ENCODE data around the gene CCDC33. TPM values are rescaled to one million over a fixed set of nuclear protein-coding genes. Genes with fewer than 3 reads are reported as not detected.

The CCDC33 gene
- total RNA-seq, 1 experiment from 2014 or later = 0.15 TPM

- no TSS peak for BruUV-seq (replicated peaks)
- Histone ChIP-seq H4K20me1 (ENCODE audit: insufficient read depth) (no peaks in the 10 kb centered on the region), H3K9me2 (ENCODE audit: insufficient read depth) (no peaks in the 10 kb centered on the region), H3K4me2 (ENCODE audit: low read length) (no peak overlapping the region), H3K36me3 (ENCODE audit: control insufficient read depth in 1 of 2, insufficient read depth in 2 of 2, low read length in 2 of 2) (no peaks in the 10 kb centered on the region), H3K9ac (ENCODE audit: low read length) (no peak overlapping the region), H3K4me3 (replicated peaks in 1 of 2; ENCODE audit: low read depth in 1 of 2, low read length in 2 of 2) (no peak overlapping the region), H2AFZ (ENCODE audit: low read depth, low read length, poor library complexity, severe bottlenecking) (no peak overlapping the region), H3K9me3 (ENCODE audit: control insufficient read depth in 1 of 2, insufficient read depth in 1 of 2, low read depth in 1 of 2, low read length in 2 of 2) (no peaks in the 10 kb centered on the region), H3K27ac (ENCODE audit: low read depth, low read length) (no peak overlapping the region), H3K79me2 (ENCODE audit: insufficient read depth, low read length) (no peaks in the 10 kb centered on the region), H3K27me3 (ENCODE audit: insufficient read depth, low read length) (peaks cover 3% of the 10 kb centered on the region), H3K4me1 (ENCODE audit: control insufficient read depth in 1 of 2, insufficient read depth in 2 of 2, low read length in 2 of 2) (peaks cover 10 to 41% of the 10 kb centered on the region in 2 experiments; a peak in 3 of 4 replicates)
- intact Hi-C loops (cut with micrococcal nuclease) = loop anchor here (10.0 kb wide), 1 partner anchor 608 kb away; no protein-coding TSS in a partner anchor
- DNase-seq (ENCODE audit: low read depth, low spot score) (no peak), ATAC-seq (no peak)
- TF ChIP-seq JUND (IDR thresholded peaks at IDR 0.05) = no peak
- no peak for TF ChIP-seq TCF7L2 (IDR thresholded peaks at IDR 0.05; ENCODE audit: borderline replicate concordance, extremely low read depth, insufficient read depth, insufficient read length)
- TF ChIP-seq SP1 (IDR thresholded peaks at IDR 0.05; ENCODE audit: low read depth) = no peak
- TF ChIP-seq, protein P1, sequence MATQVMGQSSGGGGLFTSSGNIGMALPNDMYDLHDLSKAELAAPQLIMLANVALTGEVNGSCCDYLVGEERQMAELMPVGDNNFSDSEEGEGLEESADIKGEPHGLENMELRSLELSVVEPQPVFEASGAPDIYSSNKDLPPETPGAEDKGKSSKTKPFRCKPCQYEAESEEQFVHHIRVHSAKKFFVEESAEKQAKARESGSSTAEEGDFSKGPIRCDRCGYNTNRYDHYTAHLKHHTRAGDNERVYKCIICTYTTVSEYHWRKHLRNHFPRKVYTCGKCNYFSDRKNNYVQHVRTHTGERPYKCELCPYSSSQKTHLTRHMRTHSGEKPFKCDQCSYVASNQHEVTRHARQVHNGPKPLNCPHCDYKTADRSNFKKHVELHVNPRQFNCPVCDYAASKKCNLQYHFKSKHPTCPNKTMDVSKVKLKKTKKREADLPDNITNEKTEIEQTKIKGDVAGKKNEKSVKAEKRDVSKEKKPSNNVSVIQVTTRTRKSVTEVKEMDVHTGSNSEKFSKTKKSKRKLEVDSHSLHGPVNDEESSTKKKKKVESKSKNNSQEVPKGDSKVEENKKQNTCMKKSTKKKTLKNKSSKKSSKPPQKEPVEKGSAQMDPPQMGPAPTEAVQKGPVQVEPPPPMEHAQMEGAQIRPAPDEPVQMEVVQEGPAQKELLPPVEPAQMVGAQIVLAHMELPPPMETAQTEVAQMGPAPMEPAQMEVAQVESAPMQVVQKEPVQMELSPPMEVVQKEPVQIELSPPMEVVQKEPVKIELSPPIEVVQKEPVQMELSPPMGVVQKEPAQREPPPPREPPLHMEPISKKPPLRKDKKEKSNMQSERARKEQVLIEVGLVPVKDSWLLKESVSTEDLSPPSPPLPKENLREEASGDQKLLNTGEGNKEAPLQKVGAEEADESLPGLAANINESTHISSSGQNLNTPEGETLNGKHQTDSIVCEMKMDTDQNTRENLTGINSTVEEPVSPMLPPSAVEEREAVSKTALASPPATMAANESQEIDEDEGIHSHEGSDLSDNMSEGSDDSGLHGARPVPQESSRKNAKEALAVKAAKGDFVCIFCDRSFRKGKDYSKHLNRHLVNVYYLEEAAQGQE (IDR thresholded peaks at IDR 0.05; ENCODE audit: low read depth) = no peak
- TF ChIP-seq POLR2AphosphoS5 (IDR thresholded peaks at IDR 0.05; ENCODE audit: low read depth, low read length) = no peak
- TF ChIP-seq CBX3 (IDR thresholded peaks at IDR 0.05; ENCODE audit: low read depth) = no peak
- ChIA-PET POLR2A (no interaction called here), RAD21 (ENCODE audit: low non-redundant PET in 1 of 2, low total read pairs in 2 of 2, uncharacterized antibody in 2 of 2, unreplicated experiment in 2 of 2) (no interaction called here), CTCF (interaction anchor here (1.2 to 6.3 kb wide), 6 partner anchors 62 to 244 kb away, joined by 4 to 83 read pairs (median 4); no protein-coding TSS in a partner anchor)
Observed at GRCh38 chr15:74376825-74377581, 140.9 kb downstream of the CCDC33 start.

All from HCT116 (cell line).